GM18907 (cell line): Measurements from ENCODE around the gene PMIS2.

Experiments
- ATAC-seq: cut with Tn5 transposase; IDR thresholded peaks from one replicate; pipeline ENCODE4 v1.9.1; 2021; ENCODE audit warnings: mild to moderate bottlenecking, moderate library complexity; ENCODE audit not compliant: unreplicated experiment

PMIS2 gene

DNA sequence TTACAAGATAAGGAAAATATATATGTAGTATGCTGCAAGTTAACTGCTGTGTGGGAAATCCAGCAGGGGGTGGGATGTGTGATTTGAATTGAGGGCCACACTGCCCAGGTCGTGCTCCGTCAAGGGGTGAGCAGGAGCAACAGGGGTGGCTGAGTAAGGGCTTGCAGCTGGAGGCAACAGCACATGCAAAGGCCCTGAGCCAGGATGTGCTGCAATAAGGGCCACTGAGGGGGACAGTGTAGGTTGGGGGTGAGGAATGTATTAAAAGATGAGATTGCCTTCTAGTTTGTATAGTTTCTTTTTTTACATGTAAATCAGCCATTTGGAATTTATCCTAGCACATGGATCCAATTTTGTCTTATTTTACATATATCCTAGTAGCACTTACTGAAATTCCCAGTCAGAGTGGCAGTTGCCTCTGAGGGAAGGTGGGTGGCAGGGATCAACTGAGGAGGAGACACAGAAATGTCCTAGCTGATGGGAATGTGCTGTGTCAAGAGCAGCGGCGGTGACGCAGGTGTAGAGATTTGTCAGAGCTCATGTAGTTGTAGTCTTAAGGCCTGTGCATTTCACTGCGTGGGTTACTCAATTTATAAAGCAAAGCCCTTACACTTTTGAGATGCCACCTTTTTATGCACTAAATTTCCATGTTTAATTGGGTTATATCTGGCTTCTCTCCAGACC, 37.5 kb downstream of the PMIS2 start:
- no peak for ATAC-seq

- ATAC-seq, result no peak
Observed at GRCh38 chr19:35628264-35628564, 42.2 kb downstream of the PMIS2 start.

DNA sequence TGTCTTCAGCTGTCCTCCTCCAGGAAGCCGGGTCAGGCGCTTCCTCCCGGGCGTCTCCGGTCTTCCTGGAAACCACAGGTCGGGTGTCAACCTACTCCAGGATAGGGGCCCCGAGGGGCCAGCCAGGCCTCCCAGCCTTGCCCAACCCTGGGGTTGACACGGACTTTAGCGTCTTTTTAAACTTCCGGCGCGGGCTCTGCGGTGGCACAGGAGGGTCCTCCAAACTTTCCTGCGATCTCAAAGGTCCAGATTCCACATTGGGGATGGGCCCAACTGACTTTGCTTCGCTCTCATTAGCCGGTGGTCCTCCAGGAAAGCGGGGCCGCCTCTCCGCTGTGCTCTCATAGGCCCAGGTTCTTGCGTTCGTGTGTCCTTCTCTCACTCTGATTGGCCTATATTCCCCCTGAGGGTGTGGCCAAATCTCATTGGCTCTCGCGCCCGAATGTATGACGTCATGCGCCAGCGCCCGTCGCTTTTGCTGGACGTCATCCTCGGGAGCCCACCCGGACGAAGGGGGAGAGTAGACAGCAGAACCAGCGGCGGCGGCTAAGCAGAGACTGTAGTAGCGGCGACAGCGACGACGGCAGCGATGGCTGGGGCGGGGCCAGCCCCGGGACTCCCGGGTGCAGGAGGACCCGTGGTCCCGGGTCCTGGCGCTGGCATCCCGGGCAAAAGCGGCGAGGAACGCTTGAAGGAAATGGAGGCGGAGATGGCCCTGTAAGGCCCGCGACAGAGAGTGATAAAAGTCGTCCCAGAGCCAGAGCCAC, 42.8 kb downstream of the PMIS2 start, which contains the start of gene RBM42:
TSS of gene RBM42 (plus strand) at position 472 of the 767 bp plus-strand sequence. CDS start at position 590, 118 bp downstream.
- ATAC-seq, result peak; percentile 93

DNA sequence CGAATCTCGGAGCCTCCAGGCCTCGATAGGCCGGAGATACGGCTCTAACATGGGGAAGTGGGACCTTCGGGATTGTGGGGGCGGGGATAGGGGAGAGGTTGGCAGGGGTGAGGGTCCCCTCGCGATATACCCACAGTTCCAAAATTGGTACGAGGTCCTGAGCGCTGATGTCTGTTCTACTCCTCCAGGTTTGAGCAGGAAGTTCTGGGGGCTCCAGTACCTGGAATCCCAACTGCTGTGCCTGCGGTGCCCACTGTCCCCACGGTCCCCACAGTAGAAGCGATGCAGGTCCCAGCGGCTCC, 43.3 kb downstream of the PMIS2 start:
- no peak for ATAC-seq

GRCh38 chr19:35633727-35634440, 47.9 kb downstream of the PMIS2 start:
- ATAC-seq, result no peak

DNA sequence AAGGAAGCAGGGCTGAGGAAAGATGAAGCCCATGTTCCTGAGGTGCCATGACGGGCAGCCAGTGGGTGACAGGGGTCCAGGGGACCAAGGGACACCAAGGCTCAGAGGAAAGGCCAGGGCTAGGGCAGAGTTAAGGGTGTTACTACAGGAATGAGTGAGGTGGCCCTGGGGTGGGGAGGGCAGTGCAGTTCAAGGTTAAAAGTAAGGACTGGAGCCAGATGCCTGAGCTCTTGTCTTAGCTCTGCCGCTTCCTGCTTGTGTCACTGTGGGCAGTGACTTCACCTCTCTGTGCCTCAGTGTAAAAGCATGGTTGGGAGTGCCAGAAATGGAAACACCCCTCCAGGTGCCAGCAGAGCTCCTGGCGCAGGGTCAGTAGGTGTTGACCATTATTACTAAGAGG, 50.7 kb downstream of the PMIS2 start:
- ATAC-seq, result no peak
